Stimulated activated CD4-positive, alpha-beta T cell treated with anti-CD3 and anti-CD28 coated beads, TNF-alpha, amount 100 ng/mL, for 24 hours (primary cell): ENCODE results near the gene SPATA6L.

Source experiments
- DNase-seq, 3 experiments: peaks; one replicate each; pipeline ENCODE4 v3.0.0-alpha.2; 2020; ENCODE audit warnings: low read depth in 3 of 3

Gene SPATA6L

GRCh38 chr9:4666042-4666699, at the start of gene SPATA6L:
Gene SPATA6L (minus strand): TSS chr9:4666480. CDS start chr9:4666250, 230 bp downstream.
- DNase-seq, result peak in 1 of 3 experiments; percentile 32

- no peak for DNase-seq
Measured at GRCh38 chr9:4714266-4715016, 48.2 kb upstream of the SPATA6L start.

GRCh38 chr9:4713849-4714248, 47.6 kb upstream of the SPATA6L start:
- no peak for DNase-seq

- DNase-seq, result no peak
Measured at GRCh38 chr9:4709380-4709779, 43.1 kb upstream of the SPATA6L start.

- DNase-seq, result no peak
Measured at GRCh38 chr9:4706971-4707622, 40.8 kb upstream of the SPATA6L start.

GRCh38 chr9:4706021-4706420, 39.7 kb upstream of the SPATA6L start:
- DNase-seq, result no peak

- no peak for DNase-seq
Measured at GRCh38 chr9:4704129-4704528, 37.8 kb upstream of the SPATA6L start.

- DNase-seq, result no peak
Measured at GRCh38 chr9:4701526-4701925, 35.2 kb upstream of the SPATA6L start.

GRCh38 chr9:4700932-4701331, 34.7 kb upstream of the SPATA6L start:
- no peak for DNase-seq

GRCh38 chr9:4700091-4700490, 33.8 kb upstream of the SPATA6L start:
- no peak for DNase-seq

GRCh38 chr9:4691795-4692194, 25.5 kb upstream of the SPATA6L start:
- no peak for DNase-seq

- DNase-seq, result no peak
Measured at GRCh38 chr9:4690144-4690543, 23.9 kb upstream of the SPATA6L start.

GRCh38 chr9:4689687-4690104, 23.4 kb upstream of the SPATA6L start:
- peak in 1 of 3 experiments; percentile 17 for DNase-seq

GRCh38 chr9:4689021-4689420, 22.7 kb upstream of the SPATA6L start:
- no peak for DNase-seq

GRCh38 chr9:4686584-4686983, 20.3 kb upstream of the SPATA6L start:
- DNase-seq, result no peak

- DNase-seq, result no peak
Measured at GRCh38 chr9:4686112-4686511, 19.8 kb upstream of the SPATA6L start.

- no peak for DNase-seq
Measured at GRCh38 chr9:4684820-4685219, 18.5 kb upstream of the SPATA6L start.

- no peak for DNase-seq
Measured at GRCh38 chr9:4680750-4681149, 14.5 kb upstream of the SPATA6L start.

GRCh38 chr9:4680173-4680525, 13.9 kb upstream of the SPATA6L start:
- no peak for DNase-seq

- DNase-seq, result peak; percentile 99
Measured at GRCh38 chr9:4679268-4680172, 13.2 kb upstream of the SPATA6L start, which contains the start of gene CDC37L1. Gene CDC37L1 (plus strand): TSS chr9:4679569. CDS start chr9:4679768, 199 bp downstream.

- DNase-seq, result no peak
Measured at GRCh38 chr9:4678679-4679267, 12.5 kb upstream of the SPATA6L start.
